ENCODE results near the gene OTOGL. TPM values are rescaled to one million over a fixed set of nuclear protein-coding genes. Genes with fewer than 3 reads are reported as not detected.

The OTOGL gene
- total RNA-seq, 1 donor from 2014 or later = 0.12 TPM

- no peak overlapping the region for H3K4me3 Mint-ChIP-seq
- peaks cover 12% of the 10 kb centered on the region for H3K9me3 Mint-ChIP-seq
- TF ChIP-seq, protein P1, sequence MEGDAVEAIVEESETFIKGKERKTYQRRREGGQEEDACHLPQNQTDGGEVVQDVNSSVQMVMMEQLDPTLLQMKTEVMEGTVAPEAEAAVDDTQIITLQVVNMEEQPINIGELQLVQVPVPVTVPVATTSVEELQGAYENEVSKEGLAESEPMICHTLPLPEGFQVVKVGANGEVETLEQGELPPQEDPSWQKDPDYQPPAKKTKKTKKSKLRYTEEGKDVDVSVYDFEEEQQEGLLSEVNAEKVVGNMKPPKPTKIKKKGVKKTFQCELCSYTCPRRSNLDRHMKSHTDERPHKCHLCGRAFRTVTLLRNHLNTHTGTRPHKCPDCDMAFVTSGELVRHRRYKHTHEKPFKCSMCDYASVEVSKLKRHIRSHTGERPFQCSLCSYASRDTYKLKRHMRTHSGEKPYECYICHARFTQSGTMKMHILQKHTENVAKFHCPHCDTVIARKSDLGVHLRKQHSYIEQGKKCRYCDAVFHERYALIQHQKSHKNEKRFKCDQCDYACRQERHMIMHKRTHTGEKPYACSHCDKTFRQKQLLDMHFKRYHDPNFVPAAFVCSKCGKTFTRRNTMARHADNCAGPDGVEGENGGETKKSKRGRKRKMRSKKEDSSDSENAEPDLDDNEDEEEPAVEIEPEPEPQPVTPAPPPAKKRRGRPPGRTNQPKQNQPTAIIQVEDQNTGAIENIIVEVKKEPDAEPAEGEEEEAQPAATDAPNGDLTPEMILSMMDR (conservative IDR thresholded peaks at IDR 0.05) = no peak
- H3K27ac Mint-ChIP-seq (ENCODE audit: unreplicated experiment) = no peak overlapping the region
- H3K4me1 Mint-ChIP-seq = no peaks in the 10 kb centered on the region
- no peak for DNase-seq (ENCODE audit: low read depth, low spot score)
- no peaks in the 10 kb centered on the region for H3K27me3 Mint-ChIP-seq (ENCODE audit: low read depth)
- no peaks in the 10 kb centered on the region for H3K36me3 Mint-ChIP-seq (ENCODE audit: low read depth)
Measured at GRCh38 chr12:80277732-80278131, 178.4 kb downstream of the OTOGL start.

DNA sequence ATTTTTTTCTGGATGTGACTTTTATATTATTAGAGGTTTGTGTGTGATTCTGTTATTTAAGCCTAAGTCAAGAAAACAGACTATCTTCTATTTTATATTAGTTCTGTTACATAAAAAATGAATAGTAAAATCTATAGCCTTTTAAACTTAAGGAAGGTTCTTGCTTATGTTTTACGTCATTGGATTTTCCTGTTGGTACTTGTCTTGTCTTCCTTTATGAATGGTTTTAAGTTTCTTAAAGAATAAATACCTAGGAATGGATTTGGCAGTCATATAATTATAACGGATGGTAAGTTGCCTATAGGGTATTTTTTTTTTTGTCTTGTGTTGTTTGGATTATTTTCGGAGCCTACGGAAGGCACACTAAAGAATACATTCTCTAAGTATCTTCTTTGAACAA lies 182.9 kb downstream of the OTOGL start:
- no peaks in the 10 kb centered on the region for H3K27me3 Mint-ChIP-seq (ENCODE audit: low read depth)
- DNase-seq (ENCODE audit: low read depth, low spot score) = no peak
- H3K9me3 Mint-ChIP-seq = peaks cover 12% of the 10 kb centered on the region
- H3K27ac Mint-ChIP-seq (ENCODE audit: unreplicated experiment) = no peak overlapping the region
- TF ChIP-seq, protein P1 (conservative IDR thresholded peaks at IDR 0.05) = no peak
- H3K4me1 Mint-ChIP-seq = no peaks in the 10 kb centered on the region
- no peaks in the 10 kb centered on the region for H3K36me3 Mint-ChIP-seq (ENCODE audit: low read depth)
- H3K4me3 Mint-ChIP-seq = no peak overlapping the region

DNA sequence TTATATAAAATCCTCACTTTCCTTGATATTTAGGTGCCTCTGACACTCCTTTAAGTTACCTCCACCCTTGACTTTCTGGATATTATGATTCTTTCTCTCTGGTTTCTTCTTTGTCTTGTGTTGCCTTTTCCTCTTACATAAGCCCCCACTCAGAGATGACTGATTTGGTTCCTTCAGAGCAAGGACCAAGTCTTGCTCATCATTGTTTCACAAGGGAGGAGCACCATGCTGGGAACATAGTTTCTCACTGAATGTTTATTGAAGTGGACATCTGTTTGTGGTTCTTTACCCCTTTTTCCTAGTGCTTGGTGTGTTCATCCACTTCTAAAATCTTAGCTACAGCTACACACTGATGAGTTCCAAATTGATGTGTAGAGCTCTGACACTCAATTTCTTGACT lies 183.4 kb downstream of the OTOGL start:
- Mint-ChIP-seq H3K27ac (ENCODE audit: unreplicated experiment) (no peak overlapping the region), H3K4me3 (no peak overlapping the region), H3K27me3 (ENCODE audit: low read depth) (no peaks in the 10 kb centered on the region), H3K9me3 (peaks cover 12% of the 10 kb centered on the region), H3K36me3 (ENCODE audit: low read depth) (no peaks in the 10 kb centered on the region), H3K4me1 (no peaks in the 10 kb centered on the region)
- TF ChIP-seq, protein P1 (conservative IDR thresholded peaks at IDR 0.05) = no peak
- DNase-seq (ENCODE audit: low read depth, low spot score) = no peak

- Mint-ChIP-seq H3K4me1 (no peaks in the 10 kb centered on the region), H3K27ac (ENCODE audit: unreplicated experiment) (no peak overlapping the region), H3K9me3 (peaks cover 6% of the 10 kb centered on the region), H3K36me3 (ENCODE audit: low read depth) (peaks cover 5% of the 10 kb centered on the region), H3K27me3 (ENCODE audit: low read depth) (no peaks in the 10 kb centered on the region), H3K4me3 (no peak overlapping the region)
- TF ChIP-seq, protein P1 (conservative IDR thresholded peaks at IDR 0.05) = no peak
- DNase-seq (ENCODE audit: low read depth, low spot score) = no peak
Measured at GRCh38 chr12:80291108-80291754, 191.9 kb downstream of the OTOGL start.

GRCh38 chr12:80293347-80293746 lies 194.0 kb downstream of the OTOGL start:
- DNase-seq (ENCODE audit: low read depth, low spot score) = no peak
- no peak overlapping the region for H3K27ac Mint-ChIP-seq (ENCODE audit: unreplicated experiment)
- H3K36me3 Mint-ChIP-seq (ENCODE audit: low read depth) = peaks cover 3% of the 10 kb centered on the region
- H3K4me1 Mint-ChIP-seq = no peaks in the 10 kb centered on the region
- H3K27me3 Mint-ChIP-seq (ENCODE audit: low read depth) = no peaks in the 10 kb centered on the region
- TF ChIP-seq, protein P1 (conservative IDR thresholded peaks at IDR 0.05) = no peak
- peaks cover 5% of the 10 kb centered on the region for H3K9me3 Mint-ChIP-seq
- H3K4me3 Mint-ChIP-seq = no peak overlapping the region
